ENCODE results near the gene NHS.

- TF ChIP-seq CTCF (IDR thresholded peaks at IDR 0.05; ENCODE audit: low read length) (no peak), EZH2 (IDR thresholded peaks at IDR 0.05; ENCODE audit: borderline replicate concordance, low read length) (no peak)
Observed at GRCh38 chrX:17669458-17669857, 294.5 kb downstream of the NHS start.

Measured in OCI-LY1 (cell line).